Measurements from ENCODE around the gene NPPB. TPM values are rescaled to one million over a fixed set of nuclear protein-coding genes. Genes with fewer than 3 reads are reported as not detected.

The NPPB gene
- not detected in 2 replicates for total RNA-seq

DNA sequence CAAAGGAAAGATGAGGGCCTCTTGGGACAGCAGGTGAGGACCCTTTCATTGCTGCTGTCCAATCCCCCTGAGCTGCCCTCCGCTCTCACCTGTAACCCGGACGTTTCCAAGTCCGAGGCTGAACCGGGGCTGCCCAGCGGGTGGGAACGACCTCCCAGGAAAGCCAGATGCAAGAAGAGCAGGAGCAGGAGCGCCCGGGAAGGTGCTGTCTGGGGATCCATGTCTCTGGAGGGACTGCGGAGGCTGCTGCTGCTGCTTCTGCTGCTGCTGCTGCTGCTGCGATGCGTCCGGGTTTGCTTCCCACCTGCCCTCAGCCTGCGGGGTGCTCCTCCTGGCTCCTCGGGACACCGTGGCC is at the start of gene NPPB:
Gene NPPB (minus strand): TSS at position 333 of the 355 bp plus-strand sequence. CDS start 112 bp downstream, at position 221.

DNA sequence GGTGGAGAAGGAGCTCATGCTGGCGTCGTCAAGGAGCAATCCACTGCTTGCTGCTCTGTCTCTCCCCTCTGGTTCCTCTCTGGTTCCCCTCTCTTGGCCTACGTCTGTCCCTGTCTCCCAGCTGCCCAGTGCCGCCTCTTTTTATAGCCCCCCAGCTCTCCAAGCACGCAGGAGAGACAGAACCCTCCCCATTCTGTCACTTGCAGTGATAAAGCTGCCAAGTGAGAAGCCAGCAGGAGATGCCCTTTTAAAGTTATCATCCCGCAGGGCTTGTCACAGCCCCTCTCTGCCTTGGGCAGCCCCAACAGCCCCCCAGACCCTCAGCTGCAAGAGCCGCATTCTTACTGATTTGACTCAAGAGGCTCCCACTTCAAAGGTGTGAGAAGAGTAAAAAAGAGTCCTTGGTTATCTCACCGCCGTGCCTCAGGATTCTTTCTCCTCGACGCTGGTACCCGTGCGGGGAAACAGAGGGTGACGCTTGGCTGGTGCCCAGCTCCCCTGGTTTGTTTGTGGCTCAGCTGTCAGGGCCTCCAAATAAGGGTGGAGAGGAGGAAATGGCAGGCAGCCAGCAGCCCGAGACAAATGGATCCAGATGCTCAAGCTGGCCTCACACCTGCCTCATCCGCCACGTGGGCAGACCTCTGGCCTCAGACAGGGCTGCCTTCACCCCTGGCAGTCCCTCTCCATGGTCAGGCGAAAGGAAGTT is 10.9 kb downstream of the NPPB start, which contains the start of gene NPPA:
Gene NPPA (minus strand): TSS at position 117 of the 706 bp plus-strand sequence. CDS start 99 bp downstream, at position 18.

Other genes with a start within 250 kb of the NPPB start
- gene FBXO2, start 204.5 kb downstream of the NPPB start, total RNA-seq = 0.18 TPM in 1 of 2 replicates, not detected in the other
- gene FBXO44, start 204.1 kb downstream of the NPPB start, total RNA-seq = 7.8 and 9.9 TPM in 2 replicates
- gene FBXO6, start 194.7 kb downstream of the NPPB start, total RNA-seq = 10.4 and 13.8 TPM in 2 replicates
- 125 and 130 TPM in 2 replicates for gene MAD2L2, start 177.8 kb downstream of the NPPB start, total RNA-seq
- not detected in 2 replicates for gene DRAXIN, start 167.2 kb downstream of the NPPB start, total RNA-seq
- 93.1 and 104 TPM in 2 replicates for gene AGTRAP, start 122.8 kb downstream of the NPPB start, total RNA-seq
- not detected in 2 replicates for gene C1orf167, start 96.8 kb downstream of the NPPB start, total RNA-seq
- gene MTHFR, start 53.0 kb downstream of the NPPB start, total RNA-seq = 13.3 and 17.6 TPM in 2 replicates
- 12.9 and 15.9 TPM in 2 replicates for gene CLCN6, start 52.8 kb downstream of the NPPB start, total RNA-seq
- not detected in 2 replicates for gene NPPA, start 11.2 kb downstream of the NPPB start, total RNA-seq
- 99.2 and 104 TPM in 2 replicates for gene KIAA2013, start 67.5 kb upstream of the NPPB start, total RNA-seq
- 438 and 482 TPM in 2 replicates for gene PLOD1, start 75.8 kb upstream of the NPPB start, total RNA-seq
- 55.6 and 60.4 TPM in 2 replicates for gene MFN2, start 121.5 kb upstream of the NPPB start, total RNA-seq
- gene MIIP, start 160.6 kb upstream of the NPPB start, total RNA-seq = 54.1 and 62.0 TPM in 2 replicates
- 3.0 and 4.0 TPM in 2 replicates for gene TNFRSF8, start 204.4 kb upstream of the NPPB start, total RNA-seq